Natural killer cell treated with Interleukin-12 subunit alpha and Interleukin-12 subunit beta and Interleukin-15 and Interleukin-18, amount 100 ng/mL, for 72 hours (primary cell): Measurements from ENCODE around the gene PCDHGA10. TPM values are rescaled to one million over a fixed set of nuclear protein-coding genes. Genes with fewer than 3 reads are reported as not detected.
"Not testable (repeated sequence)": the region's sequence is repeated elsewhere in the genome, so short reads cannot be mapped to it uniquely, and the experiment has no call there.

ENCODE experiments used
- ATAC-seq, 2 donors: fragments of 150-1000 bp; cut with Tn5 transposase in 1 of 2; sonication (Bioruptor Pico), chemical (Tn5 transposase) in 1 of 2; 2 replicates each; pipeline ENCODE4 v1.10.0; 2021
- DNase-seq: peaks from one replicate; pipeline ENCODE4 v3.0.0; 2022; ENCODE audit warnings: low spot score
- H3K27ac Mint-ChIP-seq, 2 donors: 1 replicate in 1 of 2; 2 replicates in 1 of 2; pipeline ENCODE4 v1.8.0; 2022; ENCODE audit warnings: mixed read lengths in 2 of 2, mild to moderate bottlenecking in 1 of 2, moderate library complexity in 1 of 2
- H3K27me3 Mint-ChIP-seq, 2 donors: 1 replicate in 1 of 2; 2 replicates in 1 of 2; pipeline ENCODE4 v1.8.0; 2022; ENCODE audit warnings: mixed read lengths in 2 of 2
- H3K36me3 Mint-ChIP-seq: one replicate; pipeline ENCODE4 v1.8.0; 2022; ENCODE audit warnings: mixed read lengths
- H3K4me1 Mint-ChIP-seq, 2 donors: 1 replicate in 1 of 2; 2 replicates in 1 of 2; pipeline ENCODE4 v1.8.0; 2022; ENCODE audit warnings: low read depth in 2 of 2, mixed read lengths in 2 of 2, mild to moderate bottlenecking in 1 of 2
- H3K4me3 Mint-ChIP-seq: one replicate; pipeline ENCODE4 v1.8.0; 2022; ENCODE audit warnings: mixed read lengths
- H3K9me3 Mint-ChIP-seq: 2 replicates; pipeline ENCODE4 v1.8.0; 2022; ENCODE audit warnings: mixed read lengths
- total RNA-seq, 2 donors: library from RNA; stranded (reverse); gene quantifications; one replicate each; pipeline ENCODE4 v1.2.3, GENCODE V29; 2022

PCDHGA10 gene
- total RNA-seq, 2 donors from 2014 or later, result 0.67 to 1.2 TPM

DNA sequence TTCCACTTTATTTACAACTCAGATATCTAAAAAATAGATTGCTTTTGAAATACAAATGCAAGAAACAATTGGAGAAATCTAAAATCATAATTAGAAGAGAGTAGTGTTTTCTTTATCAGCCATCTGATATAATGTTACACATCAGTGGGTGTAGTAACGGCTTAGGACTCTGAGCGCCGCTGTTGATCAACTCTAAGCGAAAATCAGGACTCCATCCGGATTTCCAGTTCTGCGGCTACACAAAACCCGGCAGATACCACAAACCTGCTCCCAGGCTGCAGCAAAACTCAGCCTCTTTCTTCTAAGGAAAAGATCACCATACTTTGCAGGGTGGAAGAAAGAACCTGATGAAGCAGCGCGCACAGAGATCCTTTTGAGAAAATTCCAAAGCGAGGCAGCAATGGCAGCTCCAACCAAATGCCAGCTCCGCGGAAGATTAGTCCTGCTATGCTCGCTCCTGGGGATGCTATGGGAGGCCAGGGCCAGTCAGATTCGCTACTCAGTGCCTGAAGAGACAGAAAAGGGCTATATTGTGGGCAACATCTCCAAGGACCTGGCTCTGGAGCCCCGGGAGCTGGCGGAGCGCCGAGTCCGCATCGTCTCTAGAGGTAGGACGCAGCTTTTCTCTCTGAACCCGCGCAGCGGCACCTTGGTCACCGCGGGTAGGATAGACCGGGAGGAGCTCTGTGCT, 10.1 kb upstream of the PCDHGA10 start, which contains the start of gene PCDHGA9:
TSS of gene PCDHGA9 (plus strand) at position 226 of the 691 bp plus-strand sequence. CDS start at position 401, 175 bp downstream.
- ATAC-seq, result no peak
- H3K9me3 Mint-ChIP-seq, result peaks cover 4% of the 10 kb centered on the region
- H3K4me3 Mint-ChIP-seq, result peak within 1 kb of the TSS; percentile 43

DNA sequence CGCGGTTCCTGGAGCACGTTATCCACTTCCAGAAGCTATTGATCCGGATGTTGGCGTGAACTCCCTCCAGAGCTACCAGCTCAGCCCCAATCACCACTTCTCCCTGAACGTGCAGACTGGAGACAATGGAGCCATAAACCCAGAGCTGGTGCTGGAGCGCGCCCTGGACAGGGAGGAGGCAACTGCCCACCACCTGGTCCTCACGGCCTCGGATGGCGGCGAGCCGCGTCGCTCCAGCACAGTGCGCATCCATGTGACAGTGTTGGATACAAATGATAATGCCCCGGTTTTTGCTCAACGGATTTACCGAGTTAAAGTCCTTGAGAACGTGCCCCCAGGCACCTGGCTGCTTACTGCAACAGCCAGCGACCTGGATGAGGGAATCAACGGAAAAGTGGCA, 9.4 kb upstream of the PCDHGA10 start:
- Mint-ChIP-seq H3K9me3 (peaks cover 4% of the 10 kb centered on the region), H3K36me3 (peaks cover 11% of the 10 kb centered on the region), H3K27ac (no peak overlapping the region), H3K4me1 (peaks cover 15 to 16% of the 10 kb centered on the region in 2 donors), H3K27me3 (peaks cover 36 to 61% of the 10 kb centered on the region in 2 donors), H3K4me3 (no peak overlapping the region)
- DNase-seq (no peak), ATAC-seq (no peak)

More for the DNA sequence above, 10.1 kb upstream of the PCDHGA10 start, which contains the start of gene PCDHGA9:
- Mint-ChIP-seq H3K4me1 (peaks cover 11 to 12% of the 10 kb centered on the region in 2 donors), H3K36me3 (peaks cover 6% of the 10 kb centered on the region), H3K27me3 (peaks cover 34 to 54% of the 10 kb centered on the region in 2 donors), H3K27ac (no peak within 1 kb of the TSS)
- DNase-seq, result no peak

DNA sequence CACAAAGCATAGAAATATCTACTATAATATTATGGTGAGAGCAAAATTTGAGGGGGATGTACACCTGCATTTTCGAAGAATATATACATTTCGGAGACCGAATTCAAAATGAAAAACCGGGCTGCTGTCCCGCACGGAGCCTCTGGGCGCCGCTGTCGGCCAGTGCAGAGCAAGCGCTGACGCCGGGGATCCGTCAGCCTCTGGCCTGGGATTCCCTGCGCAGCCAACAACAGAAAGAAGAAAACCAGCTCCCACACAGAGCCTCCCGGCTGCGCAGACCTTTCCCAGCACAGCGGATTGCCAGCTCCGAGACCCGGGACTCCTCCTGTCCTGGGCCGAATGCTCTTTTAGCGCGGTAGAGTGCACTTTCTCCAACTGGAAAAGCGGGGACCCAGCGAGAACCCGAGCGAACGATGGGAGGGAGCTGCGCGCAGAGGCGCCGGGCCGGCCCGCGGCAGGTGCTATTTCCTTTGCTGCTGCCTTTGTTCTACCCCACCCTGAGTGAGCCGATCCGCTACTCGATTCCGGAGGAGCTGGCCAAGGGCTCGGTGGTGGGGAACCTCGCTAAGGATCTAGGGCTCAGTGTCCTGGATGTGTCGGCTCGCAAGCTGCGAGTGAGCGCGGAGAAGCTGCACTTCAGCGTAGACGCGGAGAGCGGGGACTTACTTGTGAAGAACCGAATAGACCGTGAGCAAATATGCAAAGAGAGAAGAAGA, 4.8 kb upstream of the PCDHGA10 start, which contains the start of gene PCDHGB6:
TSS of gene PCDHGB6 (plus strand) at position 232 of the 716 bp plus-strand sequence. CDS start at position 414, 182 bp downstream.
- DNase-seq, result peak; percentile 75
- H3K9me3 Mint-ChIP-seq, result not testable (repeated sequence)
- Mint-ChIP-seq H3K27me3 (peaks cover 24 to 60% of the 10 kb centered on the region in 2 donors), H3K4me1 (peaks cover 20% of the 10 kb centered on the region in 2 donors), H3K27ac (peak within 1 kb of the TSS; percentile 9 to 35), H3K36me3 (peaks cover 19% of the 10 kb centered on the region), H3K4me3 (peak within 1 kb of the TSS; percentile 76)
- peak; percentile 80 to 92 for ATAC-seq

DNA sequence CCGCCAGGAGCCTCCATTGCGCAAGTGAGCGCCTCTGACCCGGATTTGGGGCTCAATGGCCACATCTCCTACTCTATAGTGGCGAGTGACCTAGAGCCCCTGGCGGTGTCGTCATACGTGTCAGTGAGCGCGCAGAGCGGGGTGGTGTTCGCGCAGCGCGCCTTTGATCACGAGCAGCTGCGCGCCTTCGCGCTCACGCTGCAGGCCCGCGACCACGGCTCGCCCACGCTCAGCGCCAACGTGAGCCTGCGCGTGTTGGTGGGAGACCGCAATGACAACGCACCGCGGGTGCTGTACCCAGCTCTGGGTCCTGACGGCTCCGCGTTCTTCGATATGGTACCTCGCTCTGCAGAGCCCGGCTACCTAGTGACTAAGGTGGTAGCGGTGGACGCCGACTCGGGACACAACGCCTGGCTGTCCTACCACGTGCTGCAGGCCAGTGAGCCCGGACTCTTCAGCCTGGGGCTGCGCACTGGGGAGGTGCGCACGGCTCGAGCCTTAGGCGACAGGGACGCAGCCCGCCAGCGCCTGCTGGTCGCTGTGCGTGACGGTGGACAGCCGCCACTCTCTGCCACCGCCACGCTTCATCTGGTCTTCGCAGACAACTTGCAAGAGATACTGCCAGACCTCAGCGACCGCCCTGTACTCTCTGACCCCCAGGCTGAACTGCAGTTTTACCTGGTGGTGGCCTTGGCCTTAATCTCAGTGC, 3.0 kb upstream of the PCDHGA10 start:
- DNase-seq (no peak), ATAC-seq (no peak)
- H3K9me3 Mint-ChIP-seq, result no peaks in the 10 kb centered on the region
- H3K27me3 Mint-ChIP-seq, result peaks cover 26 to 65% of the 10 kb centered on the region in 2 donors
- no peak overlapping the region for H3K27ac Mint-ChIP-seq
- peaks cover 35% of the 10 kb centered on the region for H3K36me3 Mint-ChIP-seq
- peaks cover 31 to 36% of the 10 kb centered on the region in 2 donors for H3K4me1 Mint-ChIP-seq
- peak overlapping the region; percentile 76 for H3K4me3 Mint-ChIP-seq

DNA sequence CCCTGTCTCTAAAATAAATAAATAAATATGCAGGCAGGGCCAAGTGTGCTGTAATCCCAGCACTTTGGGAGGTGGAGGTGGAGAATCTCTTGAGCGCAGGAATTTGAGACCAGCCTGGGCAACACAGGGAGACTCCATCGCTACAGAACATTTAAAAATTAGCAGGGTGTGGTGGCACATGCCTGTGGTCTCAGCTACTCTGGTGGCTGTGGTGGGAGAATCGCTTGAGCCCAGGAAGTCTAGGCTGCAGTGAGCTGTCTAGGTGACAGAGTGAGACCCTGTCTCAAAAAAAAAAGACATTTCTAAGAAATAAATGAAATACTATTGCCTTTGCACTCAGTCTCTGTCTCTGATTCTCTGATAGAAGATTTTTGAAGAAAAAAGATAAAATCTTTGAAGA, 1.2 kb upstream of the PCDHGA10 start:
- DNase-seq (no peak), ATAC-seq (no peak)
- Mint-ChIP-seq H3K4me1 (peaks cover 31 to 43% of the 10 kb centered on the region in 2 donors), H3K4me3 (no peak overlapping the region), H3K36me3 (peaks cover 35% of the 10 kb centered on the region), H3K9me3 (no peaks in the 10 kb centered on the region), H3K27ac (no peak overlapping the region), H3K27me3 (peaks cover 21 to 66% of the 10 kb centered on the region in 2 donors)

DNA sequence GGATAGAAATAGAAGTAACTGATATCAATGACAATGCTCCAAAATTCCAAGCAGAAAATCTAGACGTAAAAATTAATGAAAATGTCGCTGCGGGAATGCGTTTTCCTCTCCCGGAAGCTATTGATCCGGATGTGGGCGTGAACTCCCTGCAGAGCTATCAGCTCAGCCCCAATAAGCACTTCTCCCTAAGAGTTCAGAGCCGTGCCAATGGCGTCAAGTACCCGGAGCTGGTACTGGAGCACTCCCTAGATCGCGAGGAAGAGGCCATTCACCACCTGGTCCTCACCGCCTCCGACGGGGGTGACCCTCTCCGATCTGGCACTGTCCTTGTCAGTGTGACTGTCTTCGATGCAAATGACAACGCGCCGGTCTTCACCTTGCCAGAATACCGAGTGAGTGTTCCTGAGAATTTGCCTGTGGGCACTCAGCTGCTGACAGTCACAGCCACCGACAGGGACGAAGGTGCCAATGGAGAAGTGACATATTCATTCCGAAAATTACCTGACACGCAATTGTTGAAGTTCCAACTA, 818 bp downstream of the PCDHGA10 start:
- ATAC-seq (no peak), DNase-seq (no peak)
- Mint-ChIP-seq H3K36me3 (peaks cover 40% of the 10 kb centered on the region), H3K4me1 (peaks cover 30 to 43% of the 10 kb centered on the region in 2 donors), H3K4me3 (peak overlapping the region; percentile 92), H3K27me3 (peaks cover 28 to 62% of the 10 kb centered on the region in 2 donors), H3K27ac (peak overlapping the region; percentile 34 to 58), H3K9me3 (peaks cover 5% of the 10 kb centered on the region)

DNA sequence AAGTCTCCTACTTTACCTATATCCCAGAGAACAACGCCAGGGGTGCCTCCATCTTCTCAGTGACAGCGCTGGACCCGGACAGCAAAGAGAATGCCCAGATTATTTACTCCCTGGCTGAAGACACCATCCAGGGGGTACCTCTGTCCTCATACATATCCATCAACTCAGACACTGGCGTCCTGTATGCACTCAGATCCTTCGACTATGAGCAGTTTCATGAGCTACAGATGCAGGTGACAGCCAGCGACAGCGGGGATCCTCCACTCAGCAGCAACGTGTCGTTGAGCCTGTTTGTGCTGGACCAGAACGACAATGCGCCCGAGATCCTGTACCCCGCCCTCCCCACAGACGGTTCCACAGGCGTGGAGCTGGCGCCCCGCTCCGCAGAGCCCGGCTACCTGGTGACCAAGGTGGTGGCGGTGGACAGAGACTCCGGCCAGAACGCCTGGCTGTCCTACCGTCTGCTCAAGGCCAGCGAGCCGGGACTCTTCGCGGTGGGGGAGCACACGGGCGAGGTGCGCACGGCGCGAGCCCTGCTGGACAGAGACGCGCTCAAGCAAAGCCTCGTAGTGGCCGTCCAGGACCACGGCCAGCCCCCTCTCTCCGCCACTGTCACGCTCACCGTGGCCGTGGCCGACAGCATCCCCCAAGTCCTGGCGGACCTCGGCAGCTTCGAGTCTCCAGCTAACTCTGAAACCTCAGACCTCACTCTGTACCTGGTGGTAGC, 1.9 kb downstream of the PCDHGA10 start:
- H3K27ac Mint-ChIP-seq, ATAC-seq, H3K9me3 Mint-ChIP-seq, DNase-seq: not testable (repeated sequence)
- peak overlapping the region; percentile 62 for H3K4me3 Mint-ChIP-seq
- H3K27me3 Mint-ChIP-seq, result peaks cover 27 to 60% of the 10 kb centered on the region in 2 donors
- H3K36me3 Mint-ChIP-seq, result peaks cover 36% of the 10 kb centered on the region
- H3K4me1 Mint-ChIP-seq, result peaks cover 24 to 45% of the 10 kb centered on the region in 2 donors

DNA sequence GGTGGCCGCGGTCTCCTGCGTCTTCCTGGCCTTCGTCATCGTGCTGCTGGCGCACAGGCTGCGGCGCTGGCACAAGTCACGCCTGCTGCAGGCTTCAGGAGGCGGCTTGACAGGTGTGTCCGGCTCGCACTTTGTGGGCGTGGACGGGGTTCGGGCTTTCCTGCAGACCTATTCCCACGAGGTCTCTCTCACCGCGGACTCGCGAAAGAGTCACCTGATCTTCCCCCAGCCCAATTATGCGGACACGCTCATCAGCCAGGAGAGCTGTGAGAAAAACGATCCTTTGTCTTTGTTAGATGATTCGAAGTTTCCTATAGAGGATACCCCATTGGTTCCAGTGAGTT, 2.5 kb downstream of the PCDHGA10 start:
- Mint-ChIP-seq H3K4me1 (peaks cover 22 to 42% of the 10 kb centered on the region in 2 donors), H3K4me3 (peak overlapping the region; percentile 62), H3K27me3 (peaks cover 25 to 60% of the 10 kb centered on the region in 2 donors), H3K36me3 (peaks cover 33% of the 10 kb centered on the region)
- H3K27ac Mint-ChIP-seq, DNase-seq, H3K9me3 Mint-ChIP-seq, ATAC-seq: not testable (repeated sequence)

DNA sequence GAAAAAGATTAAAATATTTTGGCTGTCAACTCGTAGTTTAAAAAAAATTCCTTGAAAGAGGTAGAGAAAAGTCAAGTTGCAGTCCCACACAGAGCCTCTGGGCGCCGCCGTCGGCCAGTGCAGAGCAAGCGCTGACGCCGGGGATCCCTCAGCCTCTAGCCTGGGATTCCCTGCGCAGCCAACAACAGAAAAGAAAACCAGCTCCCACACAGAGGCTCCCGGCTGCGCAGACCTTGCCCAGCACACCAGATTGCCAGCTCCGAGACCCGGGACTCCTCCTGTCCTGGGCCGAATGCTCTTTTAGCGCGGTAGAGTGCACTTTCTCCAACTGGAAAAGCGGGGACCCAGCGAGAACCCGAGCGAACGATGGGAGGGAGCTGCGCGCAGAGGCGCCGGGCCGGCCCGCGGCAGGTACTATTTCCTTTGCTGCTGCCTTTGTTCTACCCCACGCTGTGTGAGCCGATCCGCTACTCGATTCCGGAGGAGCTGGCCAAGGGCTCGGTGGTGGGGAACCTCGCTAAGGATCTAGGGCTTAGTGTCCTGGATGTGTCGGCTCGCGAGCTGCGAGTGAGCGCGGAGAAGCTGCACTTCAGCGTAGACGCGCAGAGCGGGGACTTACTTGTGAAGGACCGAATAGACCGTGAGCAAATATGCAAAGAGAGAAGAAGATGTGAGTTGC, 4.8 kb downstream of the PCDHGA10 start, which contains the start of gene PCDHGB7:
TSS of gene PCDHGB7 (plus strand) at position 184 of the 679 bp plus-strand sequence. CDS start at position 367, 183 bp downstream.
- DNase-seq (peak; percentile 76), ATAC-seq (peak; percentile 82 to 92)
- H3K9me3 Mint-ChIP-seq, result not testable (repeated sequence)
- H3K36me3 Mint-ChIP-seq, result peaks cover 30% of the 10 kb centered on the region
- peaks cover 35 to 78% of the 10 kb centered on the region in 2 donors for H3K27me3 Mint-ChIP-seq
- peak within 1 kb of the TSS in 1 of 2 donors; percentile 18 for H3K27ac Mint-ChIP-seq
- H3K4me1 Mint-ChIP-seq, result peaks cover 20 to 51% of the 10 kb centered on the region in 2 donors
- H3K4me3 Mint-ChIP-seq, result peak within 1 kb of the TSS; percentile 76

DNA sequence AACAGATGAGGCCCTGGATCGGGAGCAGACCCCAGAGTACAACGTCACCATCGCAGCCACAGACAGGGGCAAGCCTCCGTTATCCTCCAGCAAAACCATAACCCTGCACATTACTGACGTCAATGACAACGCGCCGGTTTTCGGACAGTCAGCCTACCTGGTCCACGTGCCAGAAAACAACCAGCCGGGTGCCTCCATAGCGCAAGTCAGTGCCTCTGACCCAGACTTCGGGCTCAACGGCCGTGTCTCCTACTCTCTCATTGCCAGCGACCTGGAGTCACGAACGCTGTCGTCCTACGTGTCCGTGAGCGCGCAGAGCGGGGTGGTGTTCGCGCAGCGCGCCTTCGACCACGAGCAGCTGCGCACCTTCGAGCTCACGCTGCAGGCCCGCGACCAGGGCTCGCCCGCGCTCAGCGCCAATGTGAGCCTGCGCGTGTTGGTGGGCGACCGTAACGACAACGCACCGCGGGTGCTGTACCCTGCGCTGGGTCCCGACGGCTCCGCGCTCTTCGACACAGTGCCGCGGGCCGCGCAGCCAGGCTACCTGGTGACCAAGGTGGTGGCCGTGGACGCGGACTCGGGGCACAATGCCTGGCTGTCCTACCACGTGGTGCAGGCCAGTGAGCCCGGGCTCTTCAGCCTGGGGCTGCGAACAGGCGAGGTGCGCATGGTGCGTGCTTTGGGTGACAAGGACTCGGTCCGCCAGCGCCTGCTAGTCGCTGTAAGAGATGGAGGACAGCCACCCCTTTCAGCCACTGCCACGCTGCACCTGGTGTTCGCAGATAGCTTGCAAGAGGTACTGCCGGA, 6.5 kb downstream of the PCDHGA10 start:
- no peak for ATAC-seq
- Mint-ChIP-seq H3K9me3 (peaks cover 7% of the 10 kb centered on the region), H3K4me3 (no peak overlapping the region), H3K4me1 (peaks cover 10 to 34% of the 10 kb centered on the region in 2 donors), H3K27ac (no peak overlapping the region), H3K36me3 (peaks cover 23% of the 10 kb centered on the region), H3K27me3 (peaks cover 33 to 70% of the 10 kb centered on the region in 2 donors)
- no peak for DNase-seq

DNA sequence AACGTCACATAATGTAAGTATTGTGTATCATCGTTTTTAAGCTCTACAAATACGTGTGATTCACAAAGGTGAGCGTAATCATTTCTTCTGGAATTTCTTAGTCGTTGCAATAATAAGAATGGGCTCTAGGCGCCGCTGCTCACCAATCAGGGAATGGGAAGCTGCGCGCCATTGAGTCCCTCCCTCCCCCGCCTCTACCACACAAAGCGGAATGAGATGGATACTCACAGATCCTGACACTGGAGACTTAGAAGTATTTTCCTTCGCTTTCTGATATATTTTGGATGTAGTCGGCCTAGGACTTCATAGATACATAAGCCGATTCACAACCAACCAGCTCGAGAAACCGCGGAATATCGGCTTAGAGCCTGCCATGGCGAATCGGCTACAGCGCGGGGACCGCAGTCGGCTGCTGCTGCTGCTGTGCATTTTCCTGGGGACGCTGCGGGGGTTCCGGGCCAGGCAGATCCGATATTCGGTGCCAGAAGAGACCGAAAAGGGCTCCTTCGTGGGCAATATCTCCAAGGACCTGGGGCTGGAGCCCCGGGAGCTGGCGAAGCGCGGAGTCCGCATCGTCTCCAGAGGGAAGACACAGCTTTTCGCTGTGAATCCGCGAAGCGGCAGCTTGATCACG, 8.2 kb downstream of the PCDHGA10 start, which contains the start of gene PCDHGA11:
TSS of gene PCDHGA11 (plus strand) at position 197 of the 634 bp plus-strand sequence. CDS start at position 374, 177 bp downstream.
- ATAC-seq, result peak; percentile 50 to 62
- Mint-ChIP-seq H3K4me3 (peak within 1 kb of the TSS; percentile 79), H3K4me1 (peaks cover 6 to 23% of the 10 kb centered on the region in 2 donors), H3K27me3 (peaks cover 36 to 66% of the 10 kb centered on the region in 2 donors), H3K9me3 (peaks cover 7% of the 10 kb centered on the region), H3K27ac (no peak within 1 kb of the TSS), H3K36me3 (peaks cover 20% of the 10 kb centered on the region)
- DNase-seq, result no peak
